ENCODE data around the gene KDF1. TPM values are rescaled to one million over a fixed set of nuclear protein-coding genes. Genes with fewer than 3 reads are reported as not detected.

The KDF1 gene
- total and polyA plus RNA-seq, 12 donors = 0.15 to 0.26 (median 0.22) TPM; not detected in 7

GRCh38 chr1:26976621-26977510 is 16.6 kb upstream of the KDF1 start:
- Histone ChIP-seq H3K4me3 (no peak overlapping the region), H3K27me3 (peaks cover 0 to 7% (median 0%) of the 10 kb centered on the region in 7 donors), H3K4me1 (no peaks in the 10 kb centered on the region), H3K9me3 (no peaks in the 10 kb centered on the region), H3K27ac (no peak overlapping the region), H3K36me3 (no peaks in the 10 kb centered on the region)
- intact Hi-C loops (cut with DNase I) = loop anchor here in 1 of 10 donors (5.0 kb wide), 1 partner anchor 105 kb away; no protein-coding TSS in a partner anchor
- TF ChIP-seq, protein P1, sequence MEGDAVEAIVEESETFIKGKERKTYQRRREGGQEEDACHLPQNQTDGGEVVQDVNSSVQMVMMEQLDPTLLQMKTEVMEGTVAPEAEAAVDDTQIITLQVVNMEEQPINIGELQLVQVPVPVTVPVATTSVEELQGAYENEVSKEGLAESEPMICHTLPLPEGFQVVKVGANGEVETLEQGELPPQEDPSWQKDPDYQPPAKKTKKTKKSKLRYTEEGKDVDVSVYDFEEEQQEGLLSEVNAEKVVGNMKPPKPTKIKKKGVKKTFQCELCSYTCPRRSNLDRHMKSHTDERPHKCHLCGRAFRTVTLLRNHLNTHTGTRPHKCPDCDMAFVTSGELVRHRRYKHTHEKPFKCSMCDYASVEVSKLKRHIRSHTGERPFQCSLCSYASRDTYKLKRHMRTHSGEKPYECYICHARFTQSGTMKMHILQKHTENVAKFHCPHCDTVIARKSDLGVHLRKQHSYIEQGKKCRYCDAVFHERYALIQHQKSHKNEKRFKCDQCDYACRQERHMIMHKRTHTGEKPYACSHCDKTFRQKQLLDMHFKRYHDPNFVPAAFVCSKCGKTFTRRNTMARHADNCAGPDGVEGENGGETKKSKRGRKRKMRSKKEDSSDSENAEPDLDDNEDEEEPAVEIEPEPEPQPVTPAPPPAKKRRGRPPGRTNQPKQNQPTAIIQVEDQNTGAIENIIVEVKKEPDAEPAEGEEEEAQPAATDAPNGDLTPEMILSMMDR (IDR thresholded peaks at IDR 0.05) = no peak
- WGBS, 2 donors = 92 to 93% methylated on average over 3 of the region's 3 CpGs
- ATAC-seq (no peak), DNase-seq (no peak)

DNA sequence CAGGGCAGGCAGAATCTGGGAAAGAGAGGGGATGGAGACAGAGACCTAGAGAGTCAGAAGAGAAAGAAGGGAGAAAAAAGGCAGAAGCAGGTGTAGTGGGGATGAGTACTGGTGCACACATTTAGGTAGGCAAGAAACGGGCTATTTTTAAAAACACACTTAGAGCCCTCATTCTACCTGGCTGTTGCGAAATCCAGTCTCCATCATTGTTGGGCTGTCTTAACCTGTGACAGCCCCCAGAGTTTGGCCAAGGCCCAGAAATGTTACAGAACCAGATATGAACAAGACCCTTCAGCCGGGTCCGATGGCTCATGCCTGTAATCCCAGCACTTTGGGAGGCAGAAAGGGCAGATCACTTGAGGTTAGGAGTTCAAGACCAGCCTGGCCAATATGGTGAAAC is 12.6 kb upstream of the KDF1 start:
- H3K27me3 ChIP-seq = peaks cover 0 to 12% (median 5%) of the 10 kb centered on the region in 7 donors
- intact Hi-C loops (cut with DNase I) = no loop called here
- H3K27ac ChIP-seq = no peak overlapping the region
- DNase-seq (no peak), ATAC-seq (no peak)
- H3K36me3 ChIP-seq = no peaks in the 10 kb centered on the region
- WGBS, 2 donors = 89 to 97% methylated on average over 4 of the region's 4 CpGs
- H3K4me3 ChIP-seq = no peak overlapping the region
- H3K9me3 ChIP-seq = no peaks in the 10 kb centered on the region
- H3K4me1 ChIP-seq = no peaks in the 10 kb centered on the region
- TF ChIP-seq, protein P1 (IDR thresholded peaks at IDR 0.05) = no peak

GRCh38 chr1:26972390-26972789 is 12.1 kb upstream of the KDF1 start:
- Histone ChIP-seq H3K36me3 (no peaks in the 10 kb centered on the region), H3K4me3 (no peak overlapping the region), H3K9me3 (no peaks in the 10 kb centered on the region), H3K27ac (no peak overlapping the region), H3K4me1 (no peaks in the 10 kb centered on the region), H3K27me3 (peaks cover 0 to 16% (median 5%) of the 10 kb centered on the region in 7 donors)
- ATAC-seq = no peak
- intact Hi-C loops (cut with DNase I) = no loop called here
- TF ChIP-seq, protein P1 (IDR thresholded peaks at IDR 0.05) = no peak
- DNase-seq = no peak
- WGBS, 2 donors = 45 to 49% methylated on average over 6 of the region's 6 CpGs

- intact Hi-C loops (cut with DNase I) = no loop called here
- Histone ChIP-seq H3K4me1 (no peaks in the 10 kb centered on the region), H3K27ac (no peak overlapping the region), H3K27me3 (peaks cover 0 to 21% (median 5%) of the 10 kb centered on the region in 7 donors), H3K4me3 (no peak overlapping the region), H3K36me3 (no peaks in the 10 kb centered on the region), H3K9me3 (no peaks in the 10 kb centered on the region)
- ATAC-seq (no peak), DNase-seq (no peak)
- TF ChIP-seq, protein P1 (IDR thresholded peaks at IDR 0.05) = no peak
- WGBS, 2 donors = 74 to 75% methylated on average over 3 of the region's 3 CpGs
Observed at GRCh38 chr1:26971590-26971989, 11.3 kb upstream of the KDF1 start.

Measured in heart right ventricle (tissue), 16 donors.